Adrenal gland (tissue), 12 donors: Measurements from ENCODE around the gene ARHGAP31. TPM values are rescaled to one million over a fixed set of nuclear protein-coding genes. Genes with fewer than 3 reads are reported as not detected.

Experiments used
- DNase-seq, 7 donors: peaks; one replicate each; pipeline ENCODE4 v3.0.0-alpha.2; 2019 to 2020
- H3K27ac ChIP-seq, 5 donors: fragments of 200-600 bp; sonication (generic) in 4 of 5; 1 replicate in 3 of 5; 2 replicates in 2 of 5; pipeline versions ENCODE4 v1.5.1 to v1.8.0; 2016 to 2020; ENCODE audit warnings: mild to moderate bottlenecking in 1 of 5
- H3K27me3 ChIP-seq: fragments of 200-600 bp; 2 replicates; pipeline ENCODE4 v1.8.0; 2021
- H3K36me3 ChIP-seq, 2 donors: fragments of 200-600 bp; replicated peaks in 1 of 2; 1 replicate in 1 of 2; 2 replicates in 1 of 2; pipeline versions ENCODE4 v1.5.1 to v1.8.0; 2018 to 2022
- H3K4me1 ChIP-seq, 2 donors: fragments of 200-600 bp; replicated peaks in 1 of 2; 1 replicate in 1 of 2; 2 replicates in 1 of 2; pipeline versions ENCODE4 v1.5.1 to v1.8.0; 2018 to 2021
- H3K4me3 ChIP-seq, 4 donors: fragments of 200-600 bp; sonication (generic) in 3 of 4; one replicate each; pipeline ENCODE4 v1.5.1; 2016 to 2018
- H3K9me3 ChIP-seq, 3 donors: fragments of 200-600 bp; sonication (generic) in 1 of 3; replicated peaks in 1 of 3; 1 replicate in 2 of 3; 2 replicates in 1 of 3; pipeline versions ENCODE4 v1.5.1 to v1.8.0; 2016 to 2021
- POLR2A ChIP-seq, 2 donors: fragments of 450-650 bp; IDR thresholded peaks; one replicate each; pipeline ENCODE4 v1.6.1; 2017; ENCODE audit warnings: antibody characterized with exemption in 2 of 2, mild to moderate bottlenecking in 2 of 2, moderate library complexity in 1 of 2
- WGBS, 4 donors: extraction: QIAGEN DNeasy Blood & Tissue Kit in 2 of 4; methylation state at CpG; one replicate each; pipeline versions ENCODE4 v1.1.5 to v1.1.7; 2013 to 2017; 5-methylcytosine and 5-hydroxymethylcytosine counted together
- intact Hi-C, 2 donors: fragments of 100-400 bp; cut with DNase I; formaldehyde crosslinking; loops; one replicate each; pipeline versions ENCODE4 v1.14.1 to v1.15.0; 2022 to 2023
- polyA plus RNA-seq, 3 donors: library from polyadenylated mRNA; stranded (reverse); fragments of 200-250 nt in 2 of 3; fragments of 350-450 nt in 1 of 3; fragmentation: Illumina TruSeq in 1 of 3; extraction: RNeasy Lipid Tissue Mini Kit (QIAGEN cat#74804) in 1 of 3; gene quantifications; one replicate each; pipeline ENCODE4 v1.2.3, GENCODE V29; 2013 to 2014
- total RNA-seq, 9 donors: library from RNA; depleted of rRNA in 4 of 9; stranded (reverse); fragments of >200 nt in 4 of 9; fragments of 120-200 nt in 1 of 9; fragmentation: NEBNext Ultra II Directional in 1 of 9; extraction: Animal tissue kit (Norgen Biotek cat#: 25700) in 1 of 9; gene quantifications; one replicate each; pipeline versions ENCODE4 v1.1.0 to v1.2.4, GENCODE V29; 2013 to 2023
- TF ChIP-seq, protein P1 (sequence below), 6 experiments: fragments of 450-650 bp in 4 of 6; fragments of 200-600 bp in 2 of 6; sonication (generic) in 1 of 6; IDR thresholded peaks; 1 replicate in 5 of 6; 2 replicates in 1 of 6; pipeline versions ENCODE4 v1.5.1 to v1.8.0; 2016 to 2021; ENCODE audit warnings: antibody characterized with exemption in 6 of 6, mild to moderate bottlenecking in 2 of 6, moderate library complexity in 1 of 6
- donor health status: healthy with polysubstance abuse.
- donor health status: Bipolar disorder and iron deficiency.
- donor health status: DM: yes; HTN: yes; CAD: no.
- donor health status: DM: no; HTN: no; CAD: no.
- donor health status: DM: no; HTN: no; CAD: no.
- donor health status: DM: yes; HTN: yes; CAD: no.

The ARHGAP31 gene
- total and polyA plus RNA-seq, 12 donors, result 2.9 to 21.8 (median 9.4) TPM

DNA sequence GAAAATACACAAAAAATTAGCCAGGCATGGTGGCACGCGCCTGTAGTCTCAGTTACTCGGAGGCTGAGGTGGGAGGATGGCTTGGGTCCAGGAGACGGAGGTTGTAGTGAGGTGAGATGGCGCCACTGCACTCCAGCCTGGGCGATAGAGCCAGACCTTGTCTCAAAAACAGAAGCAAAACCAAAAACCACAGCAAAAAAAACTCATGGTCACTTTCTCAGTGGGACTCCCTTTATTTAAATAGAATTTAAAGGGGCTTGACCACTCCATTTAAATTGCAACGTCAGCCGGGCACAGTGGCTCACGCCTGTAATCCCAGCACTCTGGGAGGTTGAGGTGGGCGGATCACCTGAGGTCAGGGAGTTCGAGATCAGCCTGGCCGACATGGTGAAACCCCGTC, 32.8 kb downstream of the ARHGAP31 start:
- TF ChIP-seq POLR2A (IDR thresholded peaks at IDR 0.05), result no peak
- TF ChIP-seq, protein P1, sequence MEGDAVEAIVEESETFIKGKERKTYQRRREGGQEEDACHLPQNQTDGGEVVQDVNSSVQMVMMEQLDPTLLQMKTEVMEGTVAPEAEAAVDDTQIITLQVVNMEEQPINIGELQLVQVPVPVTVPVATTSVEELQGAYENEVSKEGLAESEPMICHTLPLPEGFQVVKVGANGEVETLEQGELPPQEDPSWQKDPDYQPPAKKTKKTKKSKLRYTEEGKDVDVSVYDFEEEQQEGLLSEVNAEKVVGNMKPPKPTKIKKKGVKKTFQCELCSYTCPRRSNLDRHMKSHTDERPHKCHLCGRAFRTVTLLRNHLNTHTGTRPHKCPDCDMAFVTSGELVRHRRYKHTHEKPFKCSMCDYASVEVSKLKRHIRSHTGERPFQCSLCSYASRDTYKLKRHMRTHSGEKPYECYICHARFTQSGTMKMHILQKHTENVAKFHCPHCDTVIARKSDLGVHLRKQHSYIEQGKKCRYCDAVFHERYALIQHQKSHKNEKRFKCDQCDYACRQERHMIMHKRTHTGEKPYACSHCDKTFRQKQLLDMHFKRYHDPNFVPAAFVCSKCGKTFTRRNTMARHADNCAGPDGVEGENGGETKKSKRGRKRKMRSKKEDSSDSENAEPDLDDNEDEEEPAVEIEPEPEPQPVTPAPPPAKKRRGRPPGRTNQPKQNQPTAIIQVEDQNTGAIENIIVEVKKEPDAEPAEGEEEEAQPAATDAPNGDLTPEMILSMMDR (IDR thresholded peaks at IDR 0.05), result no peak
- DNase-seq, result no peak
- peaks cover 0 to 13% of the 10 kb centered on the region in 2 donors for H3K4me1 ChIP-seq
- no peak overlapping the region for H3K27ac ChIP-seq
- intact Hi-C loops, result no loop called here
- 88 to 95% (median 91%) methylated on average over 13 of the region's 13 CpGs for WGBS, 4 donors
- H3K4me3 ChIP-seq, result no peak overlapping the region
- H3K36me3 ChIP-seq, result no peaks in the 10 kb centered on the region
- H3K27me3 ChIP-seq, result no peaks in the 10 kb centered on the region
- no peaks in the 10 kb centered on the region for H3K9me3 ChIP-seq

DNA sequence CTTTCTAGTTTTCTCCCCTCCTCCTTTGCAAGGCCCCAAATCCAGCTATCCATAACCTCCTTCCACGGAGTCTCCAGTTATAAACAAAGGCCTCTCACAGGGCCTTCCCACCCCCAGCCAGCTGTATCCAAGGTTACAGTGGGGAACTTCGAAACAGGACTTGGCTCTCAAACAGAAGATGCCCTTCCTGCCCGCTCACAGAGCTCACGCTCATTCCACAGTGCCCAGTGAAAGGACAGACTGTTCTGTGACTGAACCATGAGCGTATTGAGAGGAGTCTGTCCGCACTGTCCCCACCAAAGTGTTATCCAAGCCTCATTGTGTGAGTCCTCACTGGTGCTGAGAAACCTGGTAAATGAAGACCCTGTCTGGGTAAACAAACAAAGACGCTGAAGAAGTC, 35.4 kb downstream of the ARHGAP31 start:
- H3K36me3 ChIP-seq, result no peaks in the 10 kb centered on the region
- TF ChIP-seq, protein P1 (IDR thresholded peaks at IDR 0.05), result no peak
- no peak for TF ChIP-seq POLR2A (IDR thresholded peaks at IDR 0.05)
- no peaks in the 10 kb centered on the region for H3K27me3 ChIP-seq
- no peak for DNase-seq
- H3K4me3 ChIP-seq, result no peak overlapping the region
- 61 to 88% (median 81%) methylated on average over 4 to 7 of the region's 7 CpGs for WGBS, 4 donors
- intact Hi-C loops, result no loop called here
- H3K4me1 ChIP-seq, result peaks cover 0 to 12% of the 10 kb centered on the region in 2 donors
- H3K9me3 ChIP-seq, result no peaks in the 10 kb centered on the region
- no peak overlapping the region for H3K27ac ChIP-seq

DNA sequence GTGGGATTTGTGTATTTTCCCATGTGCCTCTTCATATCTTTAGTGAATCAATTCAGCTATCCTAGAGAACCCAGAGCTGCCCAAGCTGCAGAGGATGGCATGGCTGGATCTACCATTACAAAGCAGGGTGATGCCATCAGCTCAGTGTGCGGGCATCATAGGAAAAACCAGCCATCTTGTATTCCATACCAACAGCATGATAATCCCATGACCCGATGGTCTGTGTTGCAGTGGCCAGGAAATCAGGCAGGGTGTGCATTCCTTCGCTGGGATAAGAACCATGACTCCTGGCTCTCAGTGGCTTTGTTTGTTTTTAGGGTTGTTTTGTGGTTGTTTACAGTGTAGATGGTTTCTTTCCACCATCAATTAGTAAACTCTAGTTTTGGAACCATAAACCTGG, 36.0 kb downstream of the ARHGAP31 start:
- Histone ChIP-seq H3K27me3 (no peaks in the 10 kb centered on the region), H3K9me3 (no peaks in the 10 kb centered on the region), H3K4me1 (peaks cover 0 to 12% of the 10 kb centered on the region in 2 donors), H3K36me3 (no peaks in the 10 kb centered on the region), H3K27ac (peak overlapping the region in 1 of 5 donors; percentile 4), H3K4me3 (no peak overlapping the region)
- intact Hi-C loops, result no loop called here
- no peak for DNase-seq
- WGBS, 4 donors, result 79 to 95% (median 90%) methylated on average over 3 of the region's 3 CpGs
- no peak for TF ChIP-seq POLR2A (IDR thresholded peaks at IDR 0.05)
- TF ChIP-seq, protein P1 (IDR thresholded peaks at IDR 0.05), result no peak

DNA sequence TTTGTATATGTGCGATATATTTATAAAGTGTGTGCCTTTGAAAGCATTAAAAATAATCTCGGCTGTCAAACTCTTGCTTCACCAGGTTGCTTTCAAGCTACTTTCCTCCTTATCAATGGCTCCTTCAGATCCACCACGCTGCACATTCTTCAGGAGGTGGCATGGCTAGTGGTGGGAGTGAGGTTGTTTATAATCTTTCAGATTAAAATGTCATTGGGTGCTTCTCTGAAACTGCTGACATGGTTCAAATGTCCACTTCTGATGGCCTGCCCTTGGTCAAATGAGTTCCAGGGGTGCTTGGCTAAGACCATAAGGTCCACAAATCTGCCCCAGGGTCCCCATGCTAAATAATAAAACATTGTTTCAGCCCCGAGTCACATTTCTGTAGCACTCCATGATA, 36.7 kb downstream of the ARHGAP31 start:
- intact Hi-C loops, result no loop called here
- 84 to 93% (median 88%) methylated on average over 4 of the region's 4 CpGs for WGBS, 4 donors
- Histone ChIP-seq H3K27me3 (no peaks in the 10 kb centered on the region), H3K4me3 (no peak overlapping the region), H3K9me3 (no peaks in the 10 kb centered on the region), H3K36me3 (no peaks in the 10 kb centered on the region), H3K4me1 (peaks cover 0 to 12% of the 10 kb centered on the region in 2 donors), H3K27ac (no peak overlapping the region)
- TF ChIP-seq, protein P1 (IDR thresholded peaks at IDR 0.05), result no peak
- no peak for TF ChIP-seq POLR2A (IDR thresholded peaks at IDR 0.05)
- no peak for DNase-seq
